Activated CD8-positive, alpha-beta T cell treated with anti-CD3 and anti-CD28 coated beads, Interleukin-2, amount 10 ng/mL, durations not matched to agents 7 days and 5 days (primary cell): Measurements from ENCODE around the gene KIF26A. TPM values are rescaled to one million over a fixed set of nuclear protein-coding genes. Genes with fewer than 3 reads are reported as not detected.

Experiments used
- ATAC-seq: fragments of 150-1000 bp; cut with Tn5 transposase; one replicate; pipeline ENCODE4 v1.10.0; 2021; ENCODE audit warnings: moderate library complexity
- CTCF ChIA-PET: fragments of 350-600 bp; sonication (Branson Sonifier 250); formaldehyde crosslinking; loops from one replicate; lab custom pipeline; 2021; ENCODE audit warnings: antibody characterized with exemption; lab: Charles Lee
- POLR2A ChIA-PET: fragments of 350-600 bp; sonication (Branson Sonifier 250); formaldehyde crosslinking; loops from one replicate; lab custom pipeline; 2021; ENCODE audit warnings: antibody characterized with exemption; lab: Charles Lee
- DNase-seq: peaks from one replicate; pipeline ENCODE4 v3.0.0-alpha.2; 2020
- H3K27ac Mint-ChIP-seq: one replicate; pipeline ENCODE4 v1.8.0; 2021; ENCODE audit warnings: mild to moderate bottlenecking, mixed read lengths
- H3K27me3 Mint-ChIP-seq: one replicate; pipeline ENCODE4 v1.8.0; 2021; ENCODE audit warnings: low read depth, mixed read lengths
- H3K36me3 Mint-ChIP-seq: one replicate; pipeline ENCODE4 v1.8.0; 2021; ENCODE audit warnings: low read depth, mixed read lengths
- H3K4me1 Mint-ChIP-seq: one replicate; pipeline ENCODE4 v1.8.0; 2021; ENCODE audit warnings: low read depth, mixed read lengths
- H3K4me3 Mint-ChIP-seq: one replicate; pipeline ENCODE4 v1.8.0; 2021; ENCODE audit warnings: mild to moderate bottlenecking, mixed read lengths
- H3K9me3 Mint-ChIP-seq: one replicate; pipeline ENCODE4 v1.8.0; 2022; ENCODE audit warnings: mixed read lengths; ENCODE audit not compliant: insufficient read depth
- total RNA-seq, 2 experiments: library from RNA; stranded (reverse); gene quantifications; one replicate each; pipeline ENCODE4 v1.2.3, GENCODE V29; 2021

The KIF26A gene
- total RNA-seq, 2 experiments from 2014 or later: 0.26 TPM

- H3K4me1 Mint-ChIP-seq: no peaks in the 10 kb centered on the region
- H3K27me3 Mint-ChIP-seq: peaks cover 28% of the 10 kb centered on the region
- ChIA-PET POLR2A (no interaction called here), CTCF (no interaction called here)
- no peaks in the 10 kb centered on the region for H3K9me3 Mint-ChIP-seq
- H3K36me3 Mint-ChIP-seq: no peaks in the 10 kb centered on the region
- no peak for DNase-seq
- ATAC-seq: no peak
- H3K27ac Mint-ChIP-seq: no peak overlapping the region
- H3K4me3 Mint-ChIP-seq: no peak overlapping the region
Measured at GRCh38 chr14:104117341-104118005, 20.9 kb upstream of the KIF26A start.

- Mint-ChIP-seq H3K4me1 (no peaks in the 10 kb centered on the region), H3K27me3 (peaks cover 28% of the 10 kb centered on the region), H3K36me3 (no peaks in the 10 kb centered on the region), H3K27ac (no peak overlapping the region), H3K9me3 (no peaks in the 10 kb centered on the region), H3K4me3 (no peak overlapping the region)
- no peak for DNase-seq
- ATAC-seq: no peak
- CTCF ChIA-PET: no interaction called here
- POLR2A ChIA-PET: no interaction called here
Measured at GRCh38 chr14:104118006-104118844, 20.2 kb upstream of the KIF26A start.

- DNase-seq (no peak), ATAC-seq (no peak)
- Mint-ChIP-seq H3K4me3 (no peak overlapping the region), H3K27me3 (peaks cover 28% of the 10 kb centered on the region), H3K4me1 (no peaks in the 10 kb centered on the region), H3K36me3 (no peaks in the 10 kb centered on the region), H3K27ac (no peak overlapping the region), H3K9me3 (peaks cover 5% of the 10 kb centered on the region)
- ChIA-PET POLR2A (no interaction called here), CTCF (no interaction called here)
Measured at GRCh38 chr14:104119119-104119487, 19.3 kb upstream of the KIF26A start.

- no peak overlapping the region for H3K27ac Mint-ChIP-seq
- H3K27me3 Mint-ChIP-seq: peaks cover 28% of the 10 kb centered on the region
- ChIA-PET CTCF (no interaction called here), POLR2A (no interaction called here)
- no peak overlapping the region for H3K4me3 Mint-ChIP-seq
- DNase-seq (no peak), ATAC-seq (no peak)
- peaks cover 6% of the 10 kb centered on the region for H3K9me3 Mint-ChIP-seq
- no peaks in the 10 kb centered on the region for H3K36me3 Mint-ChIP-seq
- no peaks in the 10 kb centered on the region for H3K4me1 Mint-ChIP-seq
Measured at GRCh38 chr14:104119488-104120251, 18.7 kb upstream of the KIF26A start.

GRCh38 chr14:104120281-104120741 lies 18.1 kb upstream of the KIF26A start:
- Mint-ChIP-seq H3K36me3 (no peaks in the 10 kb centered on the region), H3K4me3 (no peak overlapping the region), H3K9me3 (peaks cover 6% of the 10 kb centered on the region), H3K27ac (no peak overlapping the region), H3K27me3 (peaks cover 28% of the 10 kb centered on the region), H3K4me1 (no peaks in the 10 kb centered on the region)
- DNase-seq (no peak), ATAC-seq (no peak)
- ChIA-PET POLR2A (no interaction called here), CTCF (no interaction called here)

GRCh38 chr14:104121142-104121541 lies 17.2 kb upstream of the KIF26A start:
- no peak for ATAC-seq
- H3K27ac Mint-ChIP-seq: no peak overlapping the region
- H3K4me1 Mint-ChIP-seq: no peaks in the 10 kb centered on the region
- peaks cover 23% of the 10 kb centered on the region for H3K27me3 Mint-ChIP-seq
- H3K36me3 Mint-ChIP-seq: no peaks in the 10 kb centered on the region
- no peak for DNase-seq
- ChIA-PET POLR2A (interaction anchor here (0.8 kb wide), 1 partner anchor 204 kb away, joined by 4 read pairs; no protein-coding TSS in a partner anchor), CTCF (no interaction called here)
- H3K9me3 Mint-ChIP-seq: peaks cover 6% of the 10 kb centered on the region
- no peak overlapping the region for H3K4me3 Mint-ChIP-seq

- Mint-ChIP-seq H3K27me3 (peaks cover 12% of the 10 kb centered on the region), H3K4me1 (no peaks in the 10 kb centered on the region), H3K9me3 (peaks cover 9% of the 10 kb centered on the region), H3K36me3 (no peaks in the 10 kb centered on the region), H3K27ac (no peak overlapping the region), H3K4me3 (no peak overlapping the region)
- no peak for DNase-seq
- POLR2A ChIA-PET: no interaction called here
- no peak for ATAC-seq
- CTCF ChIA-PET: no interaction called here
Measured at GRCh38 chr14:104123879-104124278, 14.5 kb upstream of the KIF26A start.

- ATAC-seq: no peak
- H3K36me3 Mint-ChIP-seq: peaks cover 2% of the 10 kb centered on the region
- H3K27ac Mint-ChIP-seq: no peak overlapping the region
- H3K4me3 Mint-ChIP-seq: no peak overlapping the region
- ChIA-PET POLR2A (no interaction called here), CTCF (interaction anchor here (2.4 kb wide), 1 partner anchor 47 kb away, joined by 8 read pairs; no protein-coding TSS in a partner anchor)
- peaks cover 8% of the 10 kb centered on the region for H3K27me3 Mint-ChIP-seq
- no peaks in the 10 kb centered on the region for H3K4me1 Mint-ChIP-seq
- H3K9me3 Mint-ChIP-seq: peaks cover 17% of the 10 kb centered on the region
- no peak for DNase-seq
Measured at GRCh38 chr14:104125011-104125410, 13.4 kb upstream of the KIF26A start.

- POLR2A ChIA-PET: no interaction called here
Measured at GRCh38 chr14:104126753-104127152, 11.6 kb upstream of the KIF26A start.

GRCh38 chr14:104128981-104129380 lies 9.4 kb upstream of the KIF26A start:
- Mint-ChIP-seq H3K36me3 (peaks cover 2% of the 10 kb centered on the region), H3K4me3 (no peak overlapping the region), H3K27me3 (peaks cover 8% of the 10 kb centered on the region), H3K27ac (no peak overlapping the region), H3K4me1 (no peaks in the 10 kb centered on the region), H3K9me3 (peaks cover 16% of the 10 kb centered on the region)
- ChIA-PET POLR2A (no interaction called here), CTCF (interaction anchor here (2.7 kb wide), 1 partner anchor 51 kb away, joined by 20 read pairs; no protein-coding TSS in a partner anchor)
- DNase-seq (no peak), ATAC-seq (no peak)

More at GRCh38 chr14:104126753-104127152, 11.6 kb upstream of the KIF26A start:
- CTCF ChIA-PET: interaction anchor here (2.4 kb wide), 1 partner anchor 49 kb away, joined by 8 read pairs; no protein-coding TSS in a partner anchor
- Mint-ChIP-seq H3K27ac (no peak overlapping the region), H3K4me3 (no peak overlapping the region), H3K36me3 (peaks cover 2% of the 10 kb centered on the region), H3K9me3 (peaks cover 19% of the 10 kb centered on the region), H3K27me3 (peaks cover 7% of the 10 kb centered on the region), H3K4me1 (no peaks in the 10 kb centered on the region)
- no peak for DNase-seq
- no peak for ATAC-seq

- Mint-ChIP-seq H3K36me3 (peaks cover 2% of the 10 kb centered on the region), H3K27ac (no peak overlapping the region), H3K4me3 (no peak overlapping the region), H3K27me3 (peaks cover 9% of the 10 kb centered on the region), H3K9me3 (peaks cover 13% of the 10 kb centered on the region), H3K4me1 (no peaks in the 10 kb centered on the region)
- POLR2A ChIA-PET: no interaction called here
- ATAC-seq: no peak
- CTCF ChIA-PET: interaction anchor here (2.7 kb wide), 1 partner anchor 51 kb away, joined by 20 read pairs; no protein-coding TSS in a partner anchor
- DNase-seq: no peak
Measured at GRCh38 chr14:104129556-104129955, 8.8 kb upstream of the KIF26A start.
